ENCODE results near the gene NDUFB11. TPM values are rescaled to one million over a fixed set of nuclear protein-coding genes. Genes with fewer than 3 reads are reported as not detected.

The NDUFB11 gene
- total RNA-seq, 1 donor from 2014 or later = 57.1 TPM

- H3K27ac ChIP-seq = peak overlapping the region; percentile 64
- H3K27me3 ChIP-seq (ENCODE audit: low read depth) = no peaks in the 10 kb centered on the region
- H3K36me3 ChIP-seq = peaks cover 16% of the 10 kb centered on the region
- intact Hi-C loops (cut with DNase I) = no loop called here
- no peaks in the 10 kb centered on the region for H3K9me3 ChIP-seq
- DNase-seq (peak; percentile 88), ATAC-seq (peak; percentile 85 to 94)
- H3K4me3 ChIP-seq = peak overlapping the region; percentile 65
- no peak for TF ChIP-seq CTCF (IDR thresholded peaks at IDR 0.05)
- H3K4me1 ChIP-seq = peaks cover 15% of the 10 kb centered on the region
Observed at GRCh38 chrX:47190445-47191269, 46.2 kb upstream of the NDUFB11 start.

GRCh38 chrX:47189906-47190305 lies 45.4 kb upstream of the NDUFB11 start:
- H3K36me3 ChIP-seq = peaks cover 23% of the 10 kb centered on the region
- no peak overlapping the region for H3K27ac ChIP-seq
- no peak overlapping the region for H3K4me3 ChIP-seq
- DNase-seq (no peak), ATAC-seq (no peak)
- peaks cover 8% of the 10 kb centered on the region for H3K4me1 ChIP-seq
- intact Hi-C loops (cut with DNase I) = no loop called here
- H3K27me3 ChIP-seq (ENCODE audit: low read depth) = no peaks in the 10 kb centered on the region
- H3K9me3 ChIP-seq = no peaks in the 10 kb centered on the region
- TF ChIP-seq CTCF (IDR thresholded peaks at IDR 0.05) = no peak

- no peak for DNase-seq
Observed at GRCh38 chrX:47187106-47187677, 42.7 kb upstream of the NDUFB11 start.

GRCh38 chrX:47186096-47186740 lies 41.7 kb upstream of the NDUFB11 start:
- no peak for TF ChIP-seq CTCF (IDR thresholded peaks at IDR 0.05)
- H3K9me3 ChIP-seq = no peaks in the 10 kb centered on the region
- no peak for DNase-seq

More at GRCh38 chrX:47187106-47187677, 42.7 kb upstream of the NDUFB11 start:
- ATAC-seq = no peak
- Histone ChIP-seq H3K27ac (no peak overlapping the region), H3K27me3 (ENCODE audit: low read depth) (no peaks in the 10 kb centered on the region), H3K4me1 (no peaks in the 10 kb centered on the region), H3K4me3 (no peak overlapping the region), H3K9me3 (no peaks in the 10 kb centered on the region), H3K36me3 (peaks cover 46% of the 10 kb centered on the region)
- TF ChIP-seq CTCF (IDR thresholded peaks at IDR 0.05) = no peak
- intact Hi-C loops (cut with DNase I) = no loop called here

GRCh38 chrX:47185241-47185640 lies 40.7 kb upstream of the NDUFB11 start:
- H3K27me3 ChIP-seq (ENCODE audit: low read depth) = no peaks in the 10 kb centered on the region
- H3K9me3 ChIP-seq = no peaks in the 10 kb centered on the region
- DNase-seq = no peak

More at GRCh38 chrX:47186096-47186740, 41.7 kb upstream of the NDUFB11 start:
- Histone ChIP-seq H3K36me3 (peaks cover 56% of the 10 kb centered on the region), H3K27ac (no peak overlapping the region), H3K4me1 (no peaks in the 10 kb centered on the region), H3K4me3 (no peak overlapping the region), H3K27me3 (ENCODE audit: low read depth) (no peaks in the 10 kb centered on the region)
- intact Hi-C loops (cut with DNase I) = no loop called here
- no peak for ATAC-seq

More at GRCh38 chrX:47185241-47185640, 40.7 kb upstream of the NDUFB11 start:
- peaks cover 66% of the 10 kb centered on the region for H3K36me3 ChIP-seq
- ATAC-seq = no peak
- H3K27ac ChIP-seq = no peak overlapping the region
- TF ChIP-seq CTCF (IDR thresholded peaks at IDR 0.05) = no peak
- no peak overlapping the region for H3K4me3 ChIP-seq
- intact Hi-C loops (cut with DNase I) = no loop called here
- H3K4me1 ChIP-seq = no peaks in the 10 kb centered on the region
